NCI-H748 treated with DMSO at 0.1 percent for 48 hours (cell line): ENCODE data around the gene IL2RA.
A peak's percentile ranks its signal among the peaks of the same experiment; 100 is the strongest.
"Not testable (repeated sequence)": the region's sequence is repeated elsewhere in the genome, so short reads cannot be mapped to it uniquely, and the experiment has no call there.

Experiments
- DNase-seq: peaks from one replicate; lab custom pipeline; 2025; lab: John Stamatoyannopoulos, UW

IL2RA gene

GRCh38 chr10:6062101-6062771, at the start of gene IL2RA:
Gene IL2RA (minus strand): TSS chr10:6062367. CDS start chr10:6062151, 216 bp downstream.
- DNase-seq = no peak

- no peak for DNase-seq
These were observed 48.0 kb upstream of the IL2RA start for GRCh38 chr10:6110136-6110535.

GRCh38 chr10:6109444-6109775, 47.2 kb upstream of the IL2RA start:
- DNase-seq = no peak

- DNase-seq = no peak
These were observed 46.7 kb upstream of the IL2RA start for GRCh38 chr10:6108631-6109443.

GRCh38 chr10:6108072-6108471, 45.9 kb upstream of the IL2RA start:
- no peak for DNase-seq

- not testable (repeated sequence) for DNase-seq
These were observed 45.4 kb upstream of the IL2RA start for GRCh38 chr10:6107616-6108015.

- no peak for DNase-seq
These were observed 41.4 kb upstream of the IL2RA start for GRCh38 chr10:6103591-6103990.

- no peak for DNase-seq
These were observed 40.0 kb upstream of the IL2RA start for GRCh38 chr10:6102128-6102527.

GRCh38 chr10:6101181-6101580, 39.0 kb upstream of the IL2RA start:
- no peak for DNase-seq

GRCh38 chr10:6100370-6100769, 38.2 kb upstream of the IL2RA start:
- DNase-seq = no peak

- DNase-seq = no peak
These were observed 36.0 kb upstream of the IL2RA start for GRCh38 chr10:6098156-6098555.

- no peak for DNase-seq
These were observed 34.9 kb upstream of the IL2RA start for GRCh38 chr10:6097063-6097462.

GRCh38 chr10:6095810-6096570, 33.8 kb upstream of the IL2RA start:
- no peak for DNase-seq

GRCh38 chr10:6092731-6093130, 30.6 kb upstream of the IL2RA start:
- no peak for DNase-seq

- DNase-seq = no peak
These were observed 29.5 kb upstream of the IL2RA start for GRCh38 chr10:6091630-6092029.

- no peak for DNase-seq
These were observed 27.4 kb upstream of the IL2RA start for GRCh38 chr10:6089334-6090219.

- DNase-seq = peak; percentile 64
These were observed 26.7 kb upstream of the IL2RA start, which contains the start of gene RBM17 for GRCh38 chr10:6088721-6089333. Gene RBM17 (plus strand): TSS chr10:6089034. CDS start chr10:6097066, 8,032 bp downstream.

GRCh38 chr10:6086375-6087233, 24.4 kb upstream of the IL2RA start:
- DNase-seq = peak; percentile 75

GRCh38 chr10:6083523-6084475, 21.6 kb upstream of the IL2RA start:
- DNase-seq = no peak
